CD14-positive monocyte (primary cell): ENCODE measurements around the gene PHC3. TPM values are rescaled to one million over a fixed set of nuclear protein-coding genes. Genes with fewer than 3 reads are reported as not detected.

Source experiments
- DNase-seq, 3 donors: peaks; one replicate each; pipeline ENCODE4 v3.0.0-alpha.2; 2011 to 2022
- H2AFZ ChIP-seq: 2 replicates; pipeline ENCODE4 v1.6.0; 2012; ENCODE audit warnings: mild to moderate bottlenecking, low read depth, low read length, inconsistent platforms; ENCODE audit not compliant: insufficient read depth, poor library complexity, severe bottlenecking
- H3K27ac ChIP-seq, 2 donors: 1 replicate in 1 of 2; 2 replicates in 1 of 2; pipeline ENCODE4 v1.5.1; 2012 to 2013; ENCODE audit warnings: low read length in 2 of 2, control low read depth in 1 of 2, inconsistent platforms in 1 of 2, low read depth in 1 of 2, mild to moderate bottlenecking in 1 of 2
- H3K27me3 ChIP-seq, 2 donors: one replicate each; pipeline versions ENCODE4 v1.6.0 to v1.6.1; 2011 to 2013; ENCODE audit warnings: low read length in 2 of 2; ENCODE audit not compliant: control insufficient read depth in 2 of 2, insufficient read depth in 2 of 2
- H3K36me3 ChIP-seq, 2 donors: replicated peaks in 1 of 2; 1 replicate in 1 of 2; 2 replicates in 1 of 2; pipeline versions ENCODE4 v1.5.1 to v1.6.1; 2012 to 2013; ENCODE audit warnings: low read length in 2 of 2, control low read depth in 1 of 2, inconsistent platforms in 1 of 2, mild to moderate bottlenecking in 1 of 2; ENCODE audit not compliant: insufficient read depth in 2 of 2, control insufficient read depth in 1 of 2
- H3K4me1 ChIP-seq, 2 donors: 1 replicate in 1 of 2; 2 replicates in 1 of 2; pipeline versions ENCODE4 v1.5.1 to v1.6.1; 2012 to 2013; ENCODE audit warnings: low read length in 2 of 2, control low read depth in 1 of 2, inconsistent platforms in 1 of 2, mild to moderate bottlenecking in 1 of 2, moderate library complexity in 1 of 2; ENCODE audit not compliant: insufficient read depth in 2 of 2, control insufficient read depth in 1 of 2
- H3K4me2 ChIP-seq: replicated peaks from 2 replicates; pipeline ENCODE3; 2012; ENCODE audit warnings: low read length, moderate library complexity, mild to moderate bottlenecking; ENCODE audit not compliant: poor library complexity, severe bottlenecking; ENCODE audit errors: extremely low read depth
- H3K4me3 ChIP-seq, 3 experiments: fragments of 200-600 bp in 1 of 3; sonication (generic) in 1 of 3; replicated peaks in 1 of 3; 1 replicate in 2 of 3; 2 replicates in 1 of 3; pipeline ENCODE4 v1.5.1; 2011 to 2013; ENCODE audit warnings: low read length in 3 of 3, mild to moderate bottlenecking in 3 of 3, control low read depth in 2 of 3, low read depth in 2 of 3, inconsistent platforms in 1 of 3, moderate library complexity in 1 of 3
- H3K79me2 ChIP-seq: 2 replicates; pipeline ENCODE4 v1.6.0; 2012; ENCODE audit warnings: mild to moderate bottlenecking, control low read depth, inconsistent platforms, low read length, moderate library complexity; ENCODE audit not compliant: insufficient read depth
- H3K9ac ChIP-seq: 2 replicates; pipeline ENCODE4 v1.6.0; 2017; ENCODE audit warnings: low read length, mild to moderate bottlenecking; ENCODE audit not compliant: insufficient read depth, poor library complexity, severe bottlenecking
- H3K9me3 ChIP-seq, 2 donors: replicated peaks in 1 of 2; 1 replicate in 1 of 2; 2 replicates in 1 of 2; pipeline versions ENCODE4 v1.5.1 to v1.6.1; 2012 to 2013; ENCODE audit warnings: low read length in 2 of 2, control low read depth in 1 of 2; ENCODE audit not compliant: control insufficient read depth in 1 of 2, insufficient read depth in 1 of 2
- H4K20me1 ChIP-seq: 2 replicates; pipeline ENCODE4 v1.6.0; 2012; ENCODE audit warnings: mild to moderate bottlenecking, low read length, control low read depth, moderate library complexity; ENCODE audit not compliant: insufficient read depth
- H3K27ac Mint-ChIP-seq, 7 donors: one replicate each; pipeline ENCODE4 v1.8.0; 2020; ENCODE audit warnings: mild to moderate bottlenecking in 7 of 7, mixed read lengths in 7 of 7, moderate library complexity in 6 of 7, inconsistent platforms in 2 of 7
- H3K27me3 Mint-ChIP-seq, 3 donors: one replicate each; pipeline ENCODE4 v1.8.0; 2021 to 2022; ENCODE audit warnings: low read depth in 3 of 3, mild to moderate bottlenecking in 3 of 3, mixed read lengths in 3 of 3, moderate library complexity in 3 of 3, inconsistent platforms in 1 of 3
- H3K36me3 Mint-ChIP-seq, 2 donors: one replicate each; pipeline ENCODE4 v1.8.0; 2020; ENCODE audit warnings: mixed read lengths in 2 of 2, inconsistent platforms in 1 of 2, mild to moderate bottlenecking in 1 of 2
- H3K4me1 Mint-ChIP-seq: one replicate; pipeline ENCODE4 v1.8.0; 2020; ENCODE audit warnings: mild to moderate bottlenecking, mixed read lengths
- H3K4me3 Mint-ChIP-seq, 2 donors: one replicate each; pipeline ENCODE4 v1.8.0; 2020; ENCODE audit warnings: mild to moderate bottlenecking in 2 of 2, mixed read lengths in 2 of 2, moderate library complexity in 1 of 2
- H3K9me3 Mint-ChIP-seq, 7 donors: one replicate each; pipeline ENCODE4 v1.8.0; 2020 to 2022; ENCODE audit warnings: mixed read lengths in 7 of 7, mild to moderate bottlenecking in 6 of 7, moderate library complexity in 6 of 7, inconsistent platforms in 2 of 7
- WGBS: methylation state at CpG from one replicate; pipeline ENCODE4 v1.1.5; 2013; ENCODE audit warnings: missing lambda C conversion rate; ENCODE audit not compliant: insufficient coverage; 5-methylcytosine and 5-hydroxymethylcytosine counted together
- intact Hi-C, 2 donors: fragments of 100-400 bp; cut with micrococcal nuclease; formaldehyde crosslinking; loops; one replicate each; pipeline versions ENCODE4 v1.15.0 to v1.15.1; 2023
- polyA plus RNA-seq, 3 donors: library from polyadenylated mRNA; depleted of rRNA in 1 of 3; unstranded in 2 of 3; stranded (reverse) in 1 of 3; fragments of 300-500 nt in 2 of 3; fragments of >200 nt in 1 of 3; fragmentation: Illumina TruSeq in 2 of 3; gene quantifications; 1 replicate in 2 of 3; 2 replicates in 1 of 3; pipeline ENCODE4 v1.2.3, GENCODE V29; 2012 to 2021
- TF ChIP-seq, protein P1 (sequence below): fragments of 200-600 bp; IDR thresholded peaks from one replicate; pipeline ENCODE4 v1.8.0; 2022; ENCODE audit warnings: antibody characterized with exemption, mild to moderate bottlenecking

The PHC3 gene
- polyA plus RNA-seq, 3 donors: 7.5 to 26.1 (median 12.6) TPM

DNA sequence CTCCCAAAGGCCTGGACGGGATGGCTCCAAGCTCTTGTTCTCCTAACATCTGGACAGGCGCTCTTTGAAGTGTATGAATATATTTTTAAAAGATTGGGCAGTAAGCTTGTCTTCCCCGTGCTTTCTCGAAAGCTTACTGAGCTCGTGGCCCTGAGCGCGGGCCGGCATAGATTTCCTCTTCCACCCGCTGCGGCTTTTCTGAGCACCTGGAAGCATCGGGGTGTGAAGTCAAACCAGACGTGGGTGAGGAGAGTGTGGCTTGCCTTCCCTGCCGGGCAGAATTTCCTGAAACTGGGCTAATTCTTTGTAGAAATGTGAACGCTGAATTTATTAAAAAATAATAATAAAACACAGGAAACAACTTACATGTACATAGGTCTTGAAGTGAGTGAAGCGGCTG lies 117.8 kb downstream of the PHC3 start:
- no peak overlapping the region for H3K4me3 ChIP-seq
- TF ChIP-seq, protein P1, sequence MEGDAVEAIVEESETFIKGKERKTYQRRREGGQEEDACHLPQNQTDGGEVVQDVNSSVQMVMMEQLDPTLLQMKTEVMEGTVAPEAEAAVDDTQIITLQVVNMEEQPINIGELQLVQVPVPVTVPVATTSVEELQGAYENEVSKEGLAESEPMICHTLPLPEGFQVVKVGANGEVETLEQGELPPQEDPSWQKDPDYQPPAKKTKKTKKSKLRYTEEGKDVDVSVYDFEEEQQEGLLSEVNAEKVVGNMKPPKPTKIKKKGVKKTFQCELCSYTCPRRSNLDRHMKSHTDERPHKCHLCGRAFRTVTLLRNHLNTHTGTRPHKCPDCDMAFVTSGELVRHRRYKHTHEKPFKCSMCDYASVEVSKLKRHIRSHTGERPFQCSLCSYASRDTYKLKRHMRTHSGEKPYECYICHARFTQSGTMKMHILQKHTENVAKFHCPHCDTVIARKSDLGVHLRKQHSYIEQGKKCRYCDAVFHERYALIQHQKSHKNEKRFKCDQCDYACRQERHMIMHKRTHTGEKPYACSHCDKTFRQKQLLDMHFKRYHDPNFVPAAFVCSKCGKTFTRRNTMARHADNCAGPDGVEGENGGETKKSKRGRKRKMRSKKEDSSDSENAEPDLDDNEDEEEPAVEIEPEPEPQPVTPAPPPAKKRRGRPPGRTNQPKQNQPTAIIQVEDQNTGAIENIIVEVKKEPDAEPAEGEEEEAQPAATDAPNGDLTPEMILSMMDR: no peak
- no peaks in the 10 kb centered on the region for H3K4me1 Mint-ChIP-seq
- intact Hi-C loops: no loop called here
- H3K9me3 Mint-ChIP-seq: peaks cover 2 to 28% (median 5%) of the 10 kb centered on the region in 7 donors
- no peaks in the 10 kb centered on the region for H4K20me1 ChIP-seq
- no peak overlapping the region for H3K9ac ChIP-seq
- peaks cover 0 to 2% (median 0%) of the 10 kb centered on the region in 3 donors for H3K27me3 Mint-ChIP-seq
- H3K27ac Mint-ChIP-seq: no peak overlapping the region
- H3K79me2 ChIP-seq: no peaks in the 10 kb centered on the region
- H3K9me3 ChIP-seq: peaks cover 0 to 8% of the 10 kb centered on the region in 2 donors
- H3K4me1 ChIP-seq: no peaks in the 10 kb centered on the region
- peaks cover 28 to 31% of the 10 kb centered on the region in 2 donors for H3K36me3 Mint-ChIP-seq
- H3K36me3 ChIP-seq: peaks cover 0 to 14% of the 10 kb centered on the region in 2 donors
- 100% methylated on average over 3 of the region's 15 CpGs for WGBS
- H3K4me3 Mint-ChIP-seq: no peak overlapping the region
- no peak overlapping the region for H3K4me2 ChIP-seq
- no peak for DNase-seq
- H2AFZ ChIP-seq: no peak overlapping the region
- H3K27ac ChIP-seq: no peak overlapping the region
- H3K27me3 ChIP-seq: no peaks in the 10 kb centered on the region

DNA sequence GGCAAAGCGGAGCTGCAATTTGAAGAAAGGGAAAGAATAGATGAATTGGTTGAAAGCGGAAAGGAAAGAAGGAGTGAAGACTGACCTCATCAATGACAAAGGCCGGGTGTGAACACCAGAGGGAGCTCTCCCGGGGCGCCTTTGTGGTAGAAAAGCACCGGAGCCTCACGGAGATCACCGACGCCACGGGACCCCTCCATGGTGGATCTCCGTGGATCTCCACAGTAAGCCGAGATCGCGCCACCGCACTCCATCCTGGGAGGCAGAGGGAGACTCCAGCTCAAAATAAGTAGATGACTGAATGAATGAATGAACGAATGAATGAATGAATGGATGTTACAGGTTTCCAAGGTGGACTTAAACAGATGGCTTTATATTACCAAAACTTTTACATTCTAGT lies 118.8 kb downstream of the PHC3 start:
- Mint-ChIP-seq H3K4me3 (no peak overlapping the region), H3K27me3 (peaks cover 0 to 2% (median 0%) of the 10 kb centered on the region in 3 donors), H3K27ac (peak overlapping the region in 1 of 7 donors; percentile 45), H3K4me1 (peaks cover 6% of the 10 kb centered on the region), H3K9me3 (peaks cover 2 to 23% (median 5%) of the 10 kb centered on the region in 7 donors), H3K36me3 (peaks cover 24 to 29% of the 10 kb centered on the region in 2 donors)
- no peak overlapping the region for H3K4me3 ChIP-seq
- no peak for DNase-seq
- H3K4me2 ChIP-seq: no peak overlapping the region
- TF ChIP-seq, protein P1: no peak
- peaks cover 0 to 3% of the 10 kb centered on the region in 2 donors for H3K4me1 ChIP-seq
- 98% methylated on average over 10 of the region's 16 CpGs for WGBS
- H3K36me3 ChIP-seq: peaks cover 0 to 14% of the 10 kb centered on the region in 2 donors
- no peaks in the 10 kb centered on the region for H3K79me2 ChIP-seq
- no peak overlapping the region for H3K9ac ChIP-seq
- peaks cover 0 to 8% of the 10 kb centered on the region in 2 donors for H3K9me3 ChIP-seq
- no peaks in the 10 kb centered on the region for H3K27me3 ChIP-seq
- H2AFZ ChIP-seq: no peak overlapping the region
- no peak overlapping the region for H3K27ac ChIP-seq
- no peaks in the 10 kb centered on the region for H4K20me1 ChIP-seq
- intact Hi-C loops: no loop called here
